Measurements from ENCODE around the gene DDI1. TPM values are rescaled to one million over a fixed set of nuclear protein-coding genes. Genes with fewer than 3 reads are reported as not detected.

The DDI1 gene
- not detected for total RNA-seq

DNA sequence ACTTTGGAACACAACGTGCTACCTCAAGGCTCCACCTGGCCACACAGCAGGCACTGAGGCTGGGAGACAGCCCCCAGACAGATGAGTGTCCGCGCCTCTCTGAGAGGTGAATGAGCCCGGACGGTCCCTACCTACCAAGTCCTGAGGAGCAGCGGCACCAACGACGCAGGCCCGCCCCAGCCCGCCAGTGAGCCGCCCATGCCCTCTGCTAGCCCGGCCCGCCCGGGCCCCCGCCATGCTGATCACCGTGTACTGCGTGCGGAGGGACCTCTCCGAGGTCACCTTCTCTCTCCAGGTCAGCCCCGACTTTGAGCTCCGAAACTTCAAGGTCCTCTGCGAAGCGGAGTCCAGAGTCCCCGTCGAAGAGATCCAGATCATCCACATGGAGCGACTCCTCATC, at the start of gene DDI1:
Gene DDI1 (plus strand): TSS at position 53 of the 400 bp plus-strand sequence. CDS start 183 bp downstream, at position 236.
- ChIA-PET POLR2A (no interaction called here), CTCF (no interaction called here)
- Mint-ChIP-seq H3K27ac (no peak within 1 kb of the TSS), H3K4me1 (no peaks in the 10 kb centered on the region), H3K27me3 (no peaks in the 10 kb centered on the region), H3K36me3 (ENCODE audit: low read depth) (no peaks in the 10 kb centered on the region), H3K4me3 (no peak within 1 kb of the TSS), H3K9me3 (ENCODE audit: low read depth) (no peaks in the 10 kb centered on the region)
- DNase-seq (no peak), ATAC-seq (no peak)
- intact Hi-C loops (cut with DNase I, micrococcal nuclease), result no loop called here

DNA sequence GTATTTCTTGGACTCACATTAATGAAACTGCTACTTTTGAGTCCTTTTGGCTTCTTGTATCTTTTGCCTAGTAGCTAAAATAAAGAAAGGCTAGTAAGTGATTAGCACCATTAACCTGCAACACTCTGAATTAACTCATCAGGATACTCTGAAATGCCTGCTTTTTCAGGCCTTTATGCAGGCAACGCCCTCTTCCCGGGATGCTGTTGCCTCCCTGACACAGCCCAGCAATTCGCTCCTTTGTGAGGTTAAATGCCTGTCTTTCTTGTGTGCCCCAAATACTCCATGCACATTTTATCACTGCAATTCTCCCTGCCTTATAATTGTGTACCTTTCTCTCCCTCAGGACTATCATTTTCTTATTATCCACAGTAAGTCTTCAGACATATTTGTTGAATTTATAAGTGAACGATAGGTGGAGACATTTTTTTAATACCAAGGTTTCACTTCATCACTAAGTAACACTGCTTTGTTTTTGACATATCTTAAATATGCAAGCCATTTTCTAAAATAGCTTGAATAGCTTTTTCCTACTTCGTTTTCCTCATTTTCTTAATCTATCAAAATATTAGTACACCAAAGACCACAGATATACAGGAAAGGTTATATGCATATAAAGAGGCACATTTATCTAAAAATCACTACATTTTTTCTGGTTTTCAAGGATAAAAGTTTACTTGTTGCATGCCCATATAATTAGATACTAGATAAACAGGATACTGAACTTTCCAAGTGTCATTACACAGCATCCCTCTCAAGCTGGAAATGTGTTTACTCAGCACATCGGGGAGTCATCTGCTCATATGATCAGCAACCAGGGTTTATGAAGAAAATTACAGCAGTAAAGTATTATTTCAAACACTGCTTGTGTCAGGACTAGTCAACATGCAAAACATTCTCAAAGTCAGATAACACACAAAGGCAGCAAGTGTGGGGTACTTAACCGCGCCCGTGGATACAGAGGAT, 48.5 kb upstream of the DDI1 start:
- intact Hi-C loops (cut with DNase I, micrococcal nuclease), result no loop called here
- Mint-ChIP-seq H3K36me3 (ENCODE audit: low read depth) (no peaks in the 10 kb centered on the region), H3K27ac (no peak overlapping the region), H3K27me3 (no peaks in the 10 kb centered on the region), H3K4me1 (no peaks in the 10 kb centered on the region), H3K9me3 (ENCODE audit: low read depth) (no peaks in the 10 kb centered on the region), H3K4me3 (no peak overlapping the region)
- POLR2A ChIA-PET, result no interaction called here
- no peak for ATAC-seq
- CTCF ChIA-PET, result no interaction called here
- DNase-seq, result no peak

DNA sequence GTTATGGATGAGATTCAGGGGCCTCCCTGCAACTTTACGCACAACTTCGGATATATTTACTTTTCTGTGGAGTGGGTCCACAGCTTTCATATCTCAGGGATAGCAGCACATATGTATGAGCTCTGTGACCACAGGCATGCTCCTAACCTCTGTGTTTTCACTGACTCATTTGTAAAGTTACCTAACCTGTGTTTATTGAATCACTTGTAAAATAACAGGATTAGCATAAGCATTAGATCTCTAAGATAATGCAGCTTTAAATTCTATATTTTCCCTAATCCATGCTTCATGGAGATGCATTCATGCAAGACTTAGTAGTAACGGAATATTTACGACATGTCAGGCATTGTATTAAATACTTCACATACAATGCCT, 47.9 kb upstream of the DDI1 start:
- no peaks in the 10 kb centered on the region for H3K4me1 Mint-ChIP-seq
- H3K4me3 Mint-ChIP-seq, result no peak overlapping the region
- no peaks in the 10 kb centered on the region for H3K36me3 Mint-ChIP-seq (ENCODE audit: low read depth)
- no peak overlapping the region for H3K27ac Mint-ChIP-seq
- DNase-seq (no peak), ATAC-seq (no peak)
- H3K27me3 Mint-ChIP-seq, result no peaks in the 10 kb centered on the region
- H3K9me3 Mint-ChIP-seq (ENCODE audit: low read depth), result no peaks in the 10 kb centered on the region
- ChIA-PET POLR2A (no interaction called here), CTCF (interaction anchor here (0.5 kb wide), 1 partner anchor 306 kb away, joined by 3 read pairs; no protein-coding TSS in a partner anchor)
- intact Hi-C loops (cut with DNase I, micrococcal nuclease), result no loop called here

DNA sequence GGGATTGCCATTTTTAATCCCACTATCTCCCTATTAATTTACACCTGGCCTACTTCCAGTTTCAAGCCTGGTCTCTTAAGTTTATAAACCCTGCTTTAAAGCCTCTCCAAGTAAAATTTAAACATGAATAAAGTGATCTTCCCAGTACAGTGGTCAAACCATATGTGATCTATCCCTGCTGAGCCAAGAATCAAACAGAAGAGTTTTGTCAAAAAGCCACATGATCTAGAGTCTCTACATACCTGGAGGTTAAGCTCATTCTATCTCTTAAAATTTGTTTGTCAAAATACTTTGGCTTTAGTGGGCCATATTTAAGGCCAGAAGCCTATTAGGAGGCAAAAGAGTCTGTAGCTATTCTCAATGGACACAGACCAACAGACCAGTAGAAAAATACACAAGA, 42.9 kb upstream of the DDI1 start:
- Mint-ChIP-seq H3K9me3 (ENCODE audit: low read depth) (no peaks in the 10 kb centered on the region), H3K27ac (no peak overlapping the region), H3K4me3 (no peak overlapping the region), H3K27me3 (no peaks in the 10 kb centered on the region), H3K4me1 (no peaks in the 10 kb centered on the region), H3K36me3 (ENCODE audit: low read depth) (no peaks in the 10 kb centered on the region)
- POLR2A ChIA-PET, result no interaction called here
- ATAC-seq (no peak), DNase-seq (no peak)
- CTCF ChIA-PET, result no interaction called here
- intact Hi-C loops (cut with DNase I, micrococcal nuclease), result no loop called here

DNA sequence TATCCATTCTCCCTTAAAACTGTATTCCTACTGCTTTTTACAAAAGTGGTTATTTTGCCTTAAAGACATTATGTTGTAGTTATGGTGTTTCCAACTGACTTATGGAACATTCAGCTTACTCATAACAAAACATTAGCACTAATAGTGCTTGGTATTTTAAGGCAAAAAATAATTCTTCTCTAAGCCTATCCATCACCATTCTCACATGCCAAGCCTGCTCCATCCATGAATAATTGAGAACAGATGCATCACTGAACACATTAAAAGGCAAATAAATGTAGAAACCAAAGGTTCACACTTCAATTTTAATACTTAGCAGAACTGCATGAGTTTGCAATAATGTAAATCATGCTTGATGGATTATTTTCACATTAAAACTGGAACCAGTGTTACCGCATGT, 42.3 kb upstream of the DDI1 start:
- H3K9me3 Mint-ChIP-seq (ENCODE audit: low read depth), result no peaks in the 10 kb centered on the region
- ChIA-PET POLR2A (no interaction called here), CTCF (no interaction called here)
- H3K36me3 Mint-ChIP-seq (ENCODE audit: low read depth), result no peaks in the 10 kb centered on the region
- intact Hi-C loops (cut with DNase I, micrococcal nuclease), result no loop called here
- no peak overlapping the region for H3K27ac Mint-ChIP-seq
- no peaks in the 10 kb centered on the region for H3K4me1 Mint-ChIP-seq
- no peaks in the 10 kb centered on the region for H3K27me3 Mint-ChIP-seq
- H3K4me3 Mint-ChIP-seq, result no peak overlapping the region
- ATAC-seq (no peak), DNase-seq (no peak)

DNA sequence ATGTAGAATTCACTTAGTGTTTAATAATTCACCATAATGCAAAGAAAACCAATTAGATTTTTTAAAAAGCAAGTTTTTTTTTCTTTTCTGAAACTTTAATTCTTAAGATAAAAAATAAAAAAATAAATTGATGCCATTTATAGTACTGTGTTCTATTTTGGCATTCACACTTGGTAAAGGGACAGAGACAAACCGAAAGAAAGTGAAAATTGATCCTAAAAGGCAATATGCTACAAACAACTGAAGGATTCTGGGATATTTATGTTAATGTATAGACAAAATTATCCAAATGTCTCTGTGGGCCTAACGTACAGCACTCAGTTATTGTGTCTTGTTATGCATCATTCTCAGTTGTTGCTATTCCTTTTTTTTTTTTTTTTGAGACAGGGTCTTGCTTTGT, 41.9 kb upstream of the DDI1 start:
- H3K4me3 Mint-ChIP-seq, result no peak overlapping the region
- H3K4me1 Mint-ChIP-seq, result no peaks in the 10 kb centered on the region
- intact Hi-C loops (cut with DNase I, micrococcal nuclease), result no loop called here
- H3K27ac Mint-ChIP-seq, result no peak overlapping the region
- CTCF ChIA-PET, result no interaction called here
- ATAC-seq (no peak), DNase-seq (no peak)
- H3K9me3 Mint-ChIP-seq (ENCODE audit: low read depth), result no peaks in the 10 kb centered on the region
- H3K27me3 Mint-ChIP-seq, result no peaks in the 10 kb centered on the region
- POLR2A ChIA-PET, result no interaction called here
- no peaks in the 10 kb centered on the region for H3K36me3 Mint-ChIP-seq (ENCODE audit: low read depth)

DNA sequence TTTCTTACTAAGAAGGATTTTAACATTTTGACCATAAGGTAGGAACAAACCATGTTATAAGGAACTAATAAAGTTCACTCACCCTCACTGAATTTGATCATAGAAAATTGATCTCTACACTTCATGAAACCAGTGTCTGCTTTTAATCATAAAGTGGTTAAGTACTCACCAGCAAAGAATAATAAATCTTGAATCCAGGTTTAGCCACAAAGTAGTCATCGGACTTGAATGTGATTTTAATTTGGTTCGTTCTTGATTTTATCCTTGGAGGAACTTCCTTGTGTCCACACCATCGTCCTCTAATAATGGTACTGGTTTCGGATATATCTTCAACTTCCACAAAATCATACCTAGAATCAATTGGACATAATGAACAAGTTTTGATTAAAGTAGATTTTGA, 40.5 kb upstream of the DDI1 start:
- DNase-seq (no peak), ATAC-seq (no peak)
- CTCF ChIA-PET, result no interaction called here
- Mint-ChIP-seq H3K27me3 (no peaks in the 10 kb centered on the region), H3K9me3 (ENCODE audit: low read depth) (no peaks in the 10 kb centered on the region), H3K4me3 (no peak overlapping the region), H3K27ac (no peak overlapping the region), H3K36me3 (ENCODE audit: low read depth) (no peaks in the 10 kb centered on the region), H3K4me1 (no peaks in the 10 kb centered on the region)
- POLR2A ChIA-PET, result no interaction called here
- intact Hi-C loops (cut with DNase I, micrococcal nuclease), result no loop called here

DNA sequence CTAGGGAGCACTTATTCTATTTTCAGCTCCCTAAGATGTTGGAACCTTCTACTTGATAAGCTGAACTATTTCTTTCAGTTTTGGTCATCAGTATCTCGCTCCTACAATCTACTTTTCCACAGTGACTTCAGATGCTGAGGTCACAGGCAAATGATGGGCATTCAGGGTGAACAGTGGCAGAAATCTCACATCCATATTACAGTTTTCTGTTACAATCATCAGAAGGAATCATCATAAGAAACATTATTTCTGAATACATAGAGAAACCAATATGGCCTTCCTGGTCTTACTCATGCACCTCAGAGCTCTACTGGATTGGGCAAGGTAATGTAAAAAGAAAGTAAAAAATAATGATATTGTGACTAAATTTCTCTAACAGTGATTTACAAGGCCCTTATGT, 39.4 kb upstream of the DDI1 start:
- Mint-ChIP-seq H3K9me3 (ENCODE audit: low read depth) (no peaks in the 10 kb centered on the region), H3K4me1 (no peaks in the 10 kb centered on the region), H3K36me3 (ENCODE audit: low read depth) (no peaks in the 10 kb centered on the region), H3K27me3 (no peaks in the 10 kb centered on the region), H3K4me3 (no peak overlapping the region), H3K27ac (no peak overlapping the region)
- CTCF ChIA-PET, result no interaction called here
- ATAC-seq (no peak), DNase-seq (no peak)
- POLR2A ChIA-PET, result no interaction called here
- intact Hi-C loops (cut with DNase I, micrococcal nuclease), result no loop called here

DNA sequence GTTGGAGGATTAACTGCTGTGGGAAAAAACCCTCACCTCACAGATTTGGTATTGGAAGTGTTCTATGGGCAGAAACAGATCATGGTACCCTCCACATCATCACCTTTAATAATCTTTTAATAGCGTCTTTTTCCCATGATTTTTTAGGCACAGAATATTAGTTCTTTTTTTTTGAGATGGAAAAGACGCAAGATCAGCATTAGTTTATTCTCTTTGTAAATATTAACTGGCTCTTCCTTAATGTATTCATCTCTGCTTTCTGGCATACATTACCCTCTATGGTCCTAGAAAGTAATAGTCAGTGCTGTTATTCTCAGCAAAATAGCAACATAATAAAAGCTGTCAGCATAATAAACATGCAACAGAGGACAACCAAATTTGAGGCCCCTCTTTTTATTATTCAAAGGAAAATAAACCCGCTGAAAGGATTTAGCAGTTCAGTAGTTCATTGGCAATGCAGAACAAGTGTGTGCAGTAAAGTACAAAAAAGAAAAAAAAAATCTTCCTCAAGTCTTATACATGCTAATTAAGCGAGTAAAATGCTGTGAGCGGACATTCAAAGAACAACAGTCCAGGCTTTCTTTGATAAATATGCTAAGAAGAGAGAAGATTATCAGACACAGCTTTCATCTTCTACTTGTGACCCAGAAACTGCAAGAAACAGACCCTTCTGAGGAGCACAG, 37.5 kb upstream of the DDI1 start:
- Mint-ChIP-seq H3K9me3 (ENCODE audit: low read depth) (no peaks in the 10 kb centered on the region), H3K36me3 (ENCODE audit: low read depth) (no peaks in the 10 kb centered on the region), H3K27ac (no peak overlapping the region), H3K4me3 (no peak overlapping the region), H3K27me3 (no peaks in the 10 kb centered on the region), H3K4me1 (no peaks in the 10 kb centered on the region)
- CTCF ChIA-PET, result no interaction called here
- intact Hi-C loops (cut with DNase I, micrococcal nuclease), result no loop called here
- ATAC-seq (no peak), DNase-seq (no peak)
- POLR2A ChIA-PET, result no interaction called here

DNA sequence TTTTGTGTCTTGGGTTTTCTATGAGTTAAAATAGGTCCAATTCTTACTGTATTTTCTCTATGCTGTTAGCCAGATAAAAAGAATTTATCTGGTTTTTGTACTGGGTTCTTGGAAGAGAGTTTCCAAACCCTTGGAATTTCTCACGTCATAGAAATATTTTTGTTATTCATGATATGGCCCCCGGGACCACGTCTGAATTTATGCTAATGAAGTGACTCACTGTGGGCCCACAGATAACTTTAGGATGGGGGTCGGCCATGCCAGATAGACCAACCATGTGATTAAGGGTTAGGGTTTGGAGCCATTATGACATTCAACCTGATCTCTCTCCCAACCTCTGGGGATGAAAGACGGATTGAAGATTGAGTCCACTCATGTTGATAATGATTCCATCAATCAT, 35.6 kb upstream of the DDI1 start:
- intact Hi-C loops (cut with DNase I, micrococcal nuclease), result no loop called here
- Mint-ChIP-seq H3K27me3 (no peaks in the 10 kb centered on the region), H3K4me1 (no peaks in the 10 kb centered on the region), H3K36me3 (ENCODE audit: low read depth) (no peaks in the 10 kb centered on the region), H3K27ac (no peak overlapping the region), H3K4me3 (no peak overlapping the region), H3K9me3 (ENCODE audit: low read depth) (no peaks in the 10 kb centered on the region)
- ATAC-seq, result no peak
- no peak for DNase-seq
- ChIA-PET POLR2A (no interaction called here), CTCF (no interaction called here)

DNA sequence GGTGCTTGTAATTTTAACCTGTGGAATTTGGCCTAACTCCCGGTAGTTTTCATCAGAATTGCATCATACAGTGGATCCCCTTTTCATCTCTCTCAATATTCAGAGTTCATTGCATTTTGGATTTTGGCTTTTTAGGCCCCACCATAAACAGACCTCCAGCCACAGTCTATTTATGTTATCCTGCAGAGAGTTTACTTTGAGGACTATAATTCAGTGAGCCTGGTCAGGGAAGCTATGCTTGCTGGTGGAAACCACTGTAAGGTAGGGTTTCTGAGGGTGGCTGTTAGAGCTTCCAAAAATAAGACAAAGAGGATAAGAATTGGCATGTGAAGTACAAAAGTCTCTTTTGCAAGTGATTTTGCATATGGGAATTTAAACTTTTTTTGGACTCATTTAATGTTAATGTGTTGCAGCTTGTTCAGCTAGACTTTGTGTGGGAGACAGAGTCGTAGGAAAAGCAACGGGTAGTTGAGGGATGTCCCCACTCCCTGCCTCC, 34.8 kb upstream of the DDI1 start:
- H3K4me1 Mint-ChIP-seq, result no peaks in the 10 kb centered on the region
- H3K9me3 Mint-ChIP-seq (ENCODE audit: low read depth), result no peaks in the 10 kb centered on the region
- no peaks in the 10 kb centered on the region for H3K27me3 Mint-ChIP-seq
- no peaks in the 10 kb centered on the region for H3K36me3 Mint-ChIP-seq (ENCODE audit: low read depth)
- intact Hi-C loops (cut with DNase I, micrococcal nuclease), result no loop called here
- POLR2A ChIA-PET, result no interaction called here
- CTCF ChIA-PET, result no interaction called here
- ATAC-seq (no peak), DNase-seq (no peak)
- H3K27ac Mint-ChIP-seq, result no peak overlapping the region
- no peak overlapping the region for H3K4me3 Mint-ChIP-seq

DNA sequence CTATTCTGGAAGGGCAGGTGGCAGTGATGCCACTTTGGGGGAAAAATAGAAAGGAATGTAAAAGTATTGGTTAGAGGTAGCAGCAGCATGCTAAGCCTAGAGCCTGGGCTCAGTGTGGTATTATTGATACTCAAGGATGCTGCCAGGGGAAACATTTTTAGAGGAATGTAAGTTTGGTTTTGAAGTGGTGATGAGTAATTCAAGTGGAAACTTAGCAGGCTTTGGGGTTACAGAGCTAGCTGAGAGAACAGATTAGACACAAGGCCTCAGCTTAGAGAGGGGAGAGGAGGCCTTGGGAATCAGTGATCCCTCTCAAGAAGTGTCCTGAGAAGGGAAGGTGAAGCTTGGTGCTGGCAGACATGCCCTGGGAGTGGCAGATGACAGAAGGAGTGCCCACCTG, 32.9 kb upstream of the DDI1 start:
- DNase-seq, result no peak
- ChIA-PET POLR2A (no interaction called here), CTCF (no interaction called here)
- H3K27ac Mint-ChIP-seq, result no peak overlapping the region
- H3K36me3 Mint-ChIP-seq (ENCODE audit: low read depth), result no peaks in the 10 kb centered on the region
- intact Hi-C loops (cut with DNase I, micrococcal nuclease), result no loop called here
- no peaks in the 10 kb centered on the region for H3K9me3 Mint-ChIP-seq (ENCODE audit: low read depth)
- no peak for ATAC-seq
- no peak overlapping the region for H3K4me3 Mint-ChIP-seq
- no peaks in the 10 kb centered on the region for H3K4me1 Mint-ChIP-seq
- H3K27me3 Mint-ChIP-seq, result no peaks in the 10 kb centered on the region
